Nephron progenitor cell (in vitro differentiated cells): Measurements from ENCODE around the gene USP2.

ENCODE experiments used
- DNase-seq: peaks from one replicate; pipeline ENCODE4 v3.0.0; 2021
- H3K27ac Mint-ChIP-seq: 2 replicates; pipeline ENCODE4 v1.8.0; 2021; ENCODE audit warnings: mild to moderate bottlenecking, moderate library complexity, mixed read lengths
- H3K27me3 Mint-ChIP-seq: 2 replicates; pipeline ENCODE4 v1.8.0; 2021; ENCODE audit warnings: mild to moderate bottlenecking, low read depth, mixed read lengths; ENCODE audit not compliant: poor library complexity
- H3K36me3 Mint-ChIP-seq: 2 replicates; pipeline ENCODE4 v1.8.0; 2021; ENCODE audit warnings: low read depth, mixed read lengths
- H3K4me1 Mint-ChIP-seq: 2 replicates; pipeline ENCODE4 v1.8.0; 2021; ENCODE audit warnings: mixed read lengths
- H3K4me3 Mint-ChIP-seq: 2 replicates; pipeline ENCODE4 v1.8.0; 2021; ENCODE audit warnings: mild to moderate bottlenecking, moderate library complexity, mixed read lengths
- H3K9me3 Mint-ChIP-seq: 2 replicates; pipeline ENCODE4 v1.8.0; 2021; ENCODE audit warnings: mild to moderate bottlenecking, moderate library complexity, mixed read lengths
- TF ChIP-seq, protein P1 (sequence below): fragments of 200-600 bp; sonication (generic); IDR thresholded peaks from 2 replicates; pipeline ENCODE4 v1.5.0; 2021; ENCODE audit warnings: antibody characterized with exemption

Gene USP2

DNA sequence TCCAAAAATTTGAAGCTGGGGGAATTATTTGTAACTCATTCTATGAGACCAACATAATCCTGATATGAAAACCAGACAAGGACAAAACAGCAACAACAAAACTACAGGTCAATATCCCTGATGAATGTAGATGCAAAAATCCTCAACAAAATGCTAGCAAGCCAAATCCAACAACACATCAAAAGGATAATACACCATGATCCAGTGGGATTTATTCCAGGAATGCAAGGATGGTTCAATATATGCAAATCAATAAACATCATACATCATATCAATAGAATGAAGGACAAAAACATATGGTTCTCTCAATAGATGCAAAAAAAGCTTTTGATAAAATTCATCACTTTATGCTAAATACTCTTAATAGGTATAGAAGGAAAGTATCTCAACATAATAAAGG is 19.4 kb upstream of the USP2 start:
- H3K4me3 Mint-ChIP-seq, result no peak overlapping the region

GRCh38 chr11:119397740-119398139 is 16.2 kb upstream of the USP2 start:
- H3K27me3 Mint-ChIP-seq, result peaks cover 25% of the 10 kb centered on the region
- H3K9me3 Mint-ChIP-seq, result peaks cover 49% of the 10 kb centered on the region

More for the DNA sequence above, 19.4 kb upstream of the USP2 start:
- Mint-ChIP-seq H3K9me3 (peaks cover 49% of the 10 kb centered on the region), H3K4me1 (no peaks in the 10 kb centered on the region), H3K36me3 (no peaks in the 10 kb centered on the region), H3K27ac (no peak overlapping the region), H3K27me3 (peaks cover 24% of the 10 kb centered on the region)
- TF ChIP-seq, protein P1, sequence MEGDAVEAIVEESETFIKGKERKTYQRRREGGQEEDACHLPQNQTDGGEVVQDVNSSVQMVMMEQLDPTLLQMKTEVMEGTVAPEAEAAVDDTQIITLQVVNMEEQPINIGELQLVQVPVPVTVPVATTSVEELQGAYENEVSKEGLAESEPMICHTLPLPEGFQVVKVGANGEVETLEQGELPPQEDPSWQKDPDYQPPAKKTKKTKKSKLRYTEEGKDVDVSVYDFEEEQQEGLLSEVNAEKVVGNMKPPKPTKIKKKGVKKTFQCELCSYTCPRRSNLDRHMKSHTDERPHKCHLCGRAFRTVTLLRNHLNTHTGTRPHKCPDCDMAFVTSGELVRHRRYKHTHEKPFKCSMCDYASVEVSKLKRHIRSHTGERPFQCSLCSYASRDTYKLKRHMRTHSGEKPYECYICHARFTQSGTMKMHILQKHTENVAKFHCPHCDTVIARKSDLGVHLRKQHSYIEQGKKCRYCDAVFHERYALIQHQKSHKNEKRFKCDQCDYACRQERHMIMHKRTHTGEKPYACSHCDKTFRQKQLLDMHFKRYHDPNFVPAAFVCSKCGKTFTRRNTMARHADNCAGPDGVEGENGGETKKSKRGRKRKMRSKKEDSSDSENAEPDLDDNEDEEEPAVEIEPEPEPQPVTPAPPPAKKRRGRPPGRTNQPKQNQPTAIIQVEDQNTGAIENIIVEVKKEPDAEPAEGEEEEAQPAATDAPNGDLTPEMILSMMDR, result no peak
- DNase-seq, result no peak

GRCh38 chr11:119396835-119397234 is 15.3 kb upstream of the USP2 start:
- peaks cover 25% of the 10 kb centered on the region for H3K27me3 Mint-ChIP-seq

More at GRCh38 chr11:119397740-119398139, 16.2 kb upstream of the USP2 start:
- Mint-ChIP-seq H3K36me3 (no peaks in the 10 kb centered on the region), H3K27ac (no peak overlapping the region), H3K4me3 (no peak overlapping the region), H3K4me1 (no peaks in the 10 kb centered on the region)
- DNase-seq, result no peak
- TF ChIP-seq, protein P1, result no peak

GRCh38 chr11:119391275-119391674 is 9.8 kb upstream of the USP2 start:
- no peaks in the 10 kb centered on the region for H3K36me3 Mint-ChIP-seq

More at GRCh38 chr11:119396835-119397234, 15.3 kb upstream of the USP2 start:
- no peaks in the 10 kb centered on the region for H3K36me3 Mint-ChIP-seq
- peaks cover 49% of the 10 kb centered on the region for H3K9me3 Mint-ChIP-seq
- H3K4me3 Mint-ChIP-seq, result no peak overlapping the region
- TF ChIP-seq, protein P1, result no peak
- H3K27ac Mint-ChIP-seq, result no peak overlapping the region
- no peaks in the 10 kb centered on the region for H3K4me1 Mint-ChIP-seq
- no peak for DNase-seq

DNA sequence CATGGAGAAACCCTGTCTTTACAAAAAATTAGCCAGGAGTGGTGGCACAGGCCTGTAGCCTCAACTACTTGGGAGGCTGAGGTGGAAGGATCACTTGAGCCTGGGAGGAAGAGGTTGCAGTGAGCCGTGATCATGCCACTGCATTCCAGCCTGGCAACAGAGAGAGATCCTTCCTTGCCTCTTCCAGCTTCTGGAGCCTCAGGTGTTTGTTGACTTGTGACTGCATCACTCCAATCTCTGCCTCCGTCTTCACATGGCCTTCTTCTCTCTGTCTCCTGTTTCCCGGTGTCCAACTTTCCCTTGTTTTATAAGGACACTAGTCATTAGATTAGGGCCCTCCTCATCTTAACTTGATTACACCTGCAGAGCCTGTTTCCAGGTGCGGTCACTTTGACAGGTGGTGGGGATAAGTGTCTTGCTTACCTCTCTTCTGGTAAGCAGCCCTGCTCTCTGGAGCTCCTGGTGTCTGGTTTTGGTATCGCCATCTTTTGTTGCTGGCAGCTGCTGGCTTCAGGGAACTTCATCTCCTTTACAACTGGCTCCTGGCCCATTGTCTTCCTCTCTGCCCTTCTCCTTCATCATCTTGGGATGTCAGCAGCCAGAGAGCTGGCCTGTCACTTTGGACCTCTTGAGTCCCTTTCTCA is 8.2 kb upstream of the USP2 start:
- Mint-ChIP-seq H3K27ac (no peak overlapping the region), H3K4me3 (no peak overlapping the region), H3K36me3 (no peaks in the 10 kb centered on the region), H3K27me3 (peaks cover 19% of the 10 kb centered on the region), H3K9me3 (no peaks in the 10 kb centered on the region), H3K4me1 (no peaks in the 10 kb centered on the region)
- DNase-seq, result no peak
- TF ChIP-seq, protein P1, result peak; percentile 46

More at GRCh38 chr11:119391275-119391674, 9.8 kb upstream of the USP2 start:
- no peak overlapping the region for H3K4me3 Mint-ChIP-seq
- no peak overlapping the region for H3K27ac Mint-ChIP-seq
- TF ChIP-seq, protein P1, result no peak
- no peaks in the 10 kb centered on the region for H3K9me3 Mint-ChIP-seq
- DNase-seq, result no peak
- no peaks in the 10 kb centered on the region for H3K4me1 Mint-ChIP-seq
- peaks cover 22% of the 10 kb centered on the region for H3K27me3 Mint-ChIP-seq

DNA sequence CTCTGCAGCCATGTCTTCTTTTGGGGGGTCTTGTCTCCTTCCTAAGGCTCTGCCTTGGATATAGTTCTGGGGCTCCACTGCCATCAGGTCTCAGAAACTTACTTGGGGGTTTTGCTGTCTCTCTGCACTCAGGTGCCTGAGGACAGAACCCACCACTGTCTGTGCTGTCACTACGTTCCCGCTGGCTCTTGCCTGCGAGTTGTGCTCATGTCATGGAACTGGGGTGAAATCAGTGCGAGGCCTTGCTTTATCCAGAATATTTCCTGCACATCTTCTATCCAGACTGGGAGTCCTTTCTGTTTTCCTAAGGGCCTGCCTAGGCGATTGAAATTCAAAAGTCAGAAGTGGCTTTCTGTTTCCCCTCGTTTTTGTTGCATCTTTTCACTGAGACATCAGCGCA is 6.6 kb upstream of the USP2 start:
- H3K9me3 Mint-ChIP-seq, result no peaks in the 10 kb centered on the region

More for the DNA sequence above, 6.6 kb upstream of the USP2 start:
- no peak for DNase-seq
- TF ChIP-seq, protein P1, result no peak
- no peaks in the 10 kb centered on the region for H3K36me3 Mint-ChIP-seq
- H3K4me1 Mint-ChIP-seq, result no peaks in the 10 kb centered on the region
- H3K27me3 Mint-ChIP-seq, result peaks cover 10% of the 10 kb centered on the region
- H3K4me3 Mint-ChIP-seq, result no peak overlapping the region
- H3K27ac Mint-ChIP-seq, result no peak overlapping the region
